Cardiac fibroblast (primary cell): ENCODE measurements around the gene PUDP.

Experiments used
- DNase-seq, 2 donors: peaks; one replicate each; pipeline versions ENCODE4 v3.0.0 to v3.0.0-alpha.2; 2010; ENCODE audit warnings: low read depth in 2 of 2
- H3K4me3 ChIP-seq, 2 donors: replicated peaks in 1 of 2; 1 replicate in 1 of 2; 2 replicates in 1 of 2; pipeline ENCODE4 v1.5.1; 2011; ENCODE audit warnings: low read depth in 2 of 2, low read length in 2 of 2, mild to moderate bottlenecking in 2 of 2, moderate library complexity in 1 of 2
- TF ChIP-seq, protein P1 (sequence below): IDR thresholded peaks from one replicate; pipeline ENCODE4 v1.5.1; 2011; ENCODE audit warnings: low read depth, mild to moderate bottlenecking, low read length, inconsistent platforms

The PUDP gene

DNA sequence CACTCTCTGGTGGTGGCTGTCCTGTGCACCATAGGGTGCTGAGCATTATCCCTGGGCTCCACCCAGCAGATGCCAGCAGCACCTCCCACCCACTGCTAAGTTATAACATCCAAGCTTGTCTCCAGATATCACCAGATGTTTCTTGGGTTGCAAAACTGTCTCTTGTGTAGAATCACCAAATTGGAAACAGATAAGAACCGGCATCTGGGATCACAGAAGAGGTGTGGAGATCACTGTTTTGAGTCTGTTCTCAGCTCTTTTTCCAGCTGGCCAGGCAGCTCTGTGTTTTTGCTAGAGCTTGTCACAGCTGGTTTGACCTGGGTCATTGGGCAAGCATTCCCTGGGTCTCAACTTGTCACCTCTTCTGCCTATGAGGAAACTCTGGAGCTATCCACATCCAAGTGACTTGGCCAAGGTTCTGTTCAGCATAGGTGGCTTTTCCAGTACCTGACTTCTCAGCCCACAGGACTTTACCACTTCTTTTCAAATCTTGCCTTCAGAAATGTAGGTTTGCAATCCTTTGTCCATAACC is 15.3 kb upstream of the PUDP start:
- TF ChIP-seq, protein P1, sequence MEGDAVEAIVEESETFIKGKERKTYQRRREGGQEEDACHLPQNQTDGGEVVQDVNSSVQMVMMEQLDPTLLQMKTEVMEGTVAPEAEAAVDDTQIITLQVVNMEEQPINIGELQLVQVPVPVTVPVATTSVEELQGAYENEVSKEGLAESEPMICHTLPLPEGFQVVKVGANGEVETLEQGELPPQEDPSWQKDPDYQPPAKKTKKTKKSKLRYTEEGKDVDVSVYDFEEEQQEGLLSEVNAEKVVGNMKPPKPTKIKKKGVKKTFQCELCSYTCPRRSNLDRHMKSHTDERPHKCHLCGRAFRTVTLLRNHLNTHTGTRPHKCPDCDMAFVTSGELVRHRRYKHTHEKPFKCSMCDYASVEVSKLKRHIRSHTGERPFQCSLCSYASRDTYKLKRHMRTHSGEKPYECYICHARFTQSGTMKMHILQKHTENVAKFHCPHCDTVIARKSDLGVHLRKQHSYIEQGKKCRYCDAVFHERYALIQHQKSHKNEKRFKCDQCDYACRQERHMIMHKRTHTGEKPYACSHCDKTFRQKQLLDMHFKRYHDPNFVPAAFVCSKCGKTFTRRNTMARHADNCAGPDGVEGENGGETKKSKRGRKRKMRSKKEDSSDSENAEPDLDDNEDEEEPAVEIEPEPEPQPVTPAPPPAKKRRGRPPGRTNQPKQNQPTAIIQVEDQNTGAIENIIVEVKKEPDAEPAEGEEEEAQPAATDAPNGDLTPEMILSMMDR: no peak
- DNase-seq: no peak
- H3K4me3 ChIP-seq: no peak overlapping the region

DNA sequence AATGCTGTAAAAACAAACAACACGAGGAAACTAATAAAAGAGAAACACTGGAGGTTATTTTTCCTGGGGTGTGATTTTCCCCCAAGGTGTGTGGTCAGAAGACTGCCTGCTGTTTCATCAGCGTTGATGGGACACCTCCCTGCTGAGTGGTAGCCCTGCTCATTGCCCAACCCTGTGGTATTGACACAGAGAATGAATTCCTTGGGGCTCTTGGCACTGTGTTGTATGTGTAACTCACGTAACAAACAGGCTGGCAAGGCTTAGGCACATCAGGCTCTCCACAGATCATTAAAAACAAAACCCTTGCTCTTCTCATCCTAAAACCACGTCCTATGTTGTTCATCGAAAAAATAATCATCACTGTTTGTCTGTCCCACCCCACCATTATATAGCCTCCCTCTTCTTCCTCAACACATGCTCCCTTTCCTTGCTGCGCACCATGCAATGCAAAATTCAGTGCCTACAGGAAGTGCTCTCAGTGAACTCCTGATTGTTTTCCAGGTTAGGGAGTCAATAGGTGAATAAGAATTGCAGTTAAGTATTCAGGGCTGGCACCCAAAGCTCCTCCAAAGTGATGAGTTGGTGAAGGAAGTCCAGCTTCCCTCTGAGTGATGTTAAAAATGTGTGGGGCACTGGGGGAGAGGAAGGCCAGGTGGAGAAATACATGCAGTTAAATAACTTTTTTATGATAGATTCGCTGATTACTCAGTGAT is 11.4 kb upstream of the PUDP start:
- TF ChIP-seq, protein P1: no peak
- no peak overlapping the region for H3K4me3 ChIP-seq
- peak in 1 of 2 donors; percentile 37 for DNase-seq

DNA sequence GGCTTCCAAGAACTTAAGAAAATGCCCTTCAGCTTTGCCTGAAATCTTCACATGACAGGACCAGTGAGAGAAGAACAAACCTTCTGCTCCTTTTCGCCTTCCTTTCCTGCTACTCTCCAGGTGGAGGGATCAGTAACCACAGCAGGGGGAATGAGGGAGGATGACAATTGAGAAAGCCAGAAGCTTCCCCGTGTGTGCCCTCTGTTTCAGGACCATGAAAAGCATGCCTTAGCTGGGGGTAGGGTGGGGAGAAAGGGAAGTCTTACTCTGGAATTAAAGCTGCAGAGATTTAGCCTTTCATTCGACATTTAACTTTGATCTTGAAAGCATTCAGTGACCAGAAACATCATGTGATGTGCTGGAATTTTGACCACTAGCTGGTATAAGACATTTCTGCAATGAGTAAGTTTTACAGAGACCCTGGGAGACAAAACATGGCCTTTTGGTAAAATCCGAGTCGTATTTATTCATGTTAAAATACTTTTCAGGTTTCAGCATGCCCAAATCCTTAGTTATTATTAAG is 10.6 kb upstream of the PUDP start:
- no peak overlapping the region for H3K4me3 ChIP-seq
- DNase-seq: no peak
- TF ChIP-seq, protein P1: no peak

DNA sequence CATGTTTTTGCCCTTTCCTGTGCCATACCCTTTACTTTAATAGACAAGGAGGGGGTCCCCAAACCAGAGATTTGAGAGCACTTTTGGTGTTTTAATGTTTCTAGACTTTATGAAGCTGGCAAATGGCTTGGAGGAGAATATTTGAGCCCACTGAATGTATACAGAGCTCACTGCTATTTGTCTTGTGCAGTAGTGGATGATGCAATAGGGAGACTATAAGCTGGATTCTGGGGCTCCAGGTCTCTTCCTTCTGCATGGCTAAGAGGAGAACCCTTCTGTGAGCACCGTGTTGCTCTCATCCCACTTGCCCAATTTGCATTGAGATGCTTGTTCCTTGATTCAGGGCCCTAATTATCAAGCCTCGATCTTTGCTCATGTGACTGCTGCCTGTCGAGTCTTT is 8.9 kb upstream of the PUDP start:
- DNase-seq: no peak
- H3K4me3 ChIP-seq: no peak overlapping the region
- TF ChIP-seq, protein P1: no peak

DNA sequence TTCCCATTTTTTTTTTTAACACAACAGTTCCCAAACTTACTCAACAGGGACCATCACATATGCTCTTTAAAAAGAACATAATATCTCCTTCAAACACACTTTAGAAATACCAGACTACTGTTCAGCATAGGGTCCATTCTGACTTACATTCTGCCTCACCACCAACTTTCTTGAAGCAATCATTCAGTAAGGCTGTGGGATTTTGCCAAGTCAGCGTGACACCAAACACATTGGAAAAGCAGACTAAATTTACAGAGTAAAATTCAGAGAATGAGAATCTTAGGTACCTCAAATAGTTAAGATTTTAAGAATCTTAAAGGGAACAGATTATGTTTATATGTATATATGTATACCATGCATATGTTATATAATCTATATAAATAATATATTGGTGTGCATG is 7.2 kb upstream of the PUDP start:
- H3K4me3 ChIP-seq: no peak overlapping the region
- TF ChIP-seq, protein P1: no peak
- no peak for DNase-seq

DNA sequence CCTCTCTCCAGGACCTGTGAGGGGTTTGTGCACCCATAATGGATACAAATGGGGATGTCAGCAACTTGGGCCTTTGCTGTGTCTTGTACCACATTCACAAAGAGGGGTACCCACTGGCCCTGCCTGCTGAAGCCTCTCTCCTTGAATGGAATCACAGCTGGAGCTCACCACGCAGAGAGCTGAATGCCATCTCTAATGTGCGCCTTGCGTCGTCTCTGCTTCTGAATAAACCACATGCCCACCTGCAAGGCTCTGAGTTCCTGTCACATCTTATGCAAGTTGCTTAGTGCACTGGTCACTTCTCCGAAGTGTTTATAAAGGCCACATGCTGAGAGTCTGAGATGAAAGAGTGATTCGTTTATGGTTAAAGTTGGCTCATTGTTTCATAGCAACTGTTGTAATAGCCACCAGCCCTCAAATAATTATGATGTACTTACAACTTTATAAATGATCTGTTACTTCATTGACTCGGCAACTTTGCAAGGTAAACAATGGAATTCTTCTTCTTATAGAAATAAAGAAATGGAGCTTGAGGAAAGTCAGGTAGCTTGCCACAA is 6.2 kb upstream of the PUDP start:
- no peak for DNase-seq
- no peak overlapping the region for H3K4me3 ChIP-seq
- TF ChIP-seq, protein P1: no peak
